Endodermal cell (in vitro differentiated cells): ENCODE data around the gene ZNF566. TPM values are rescaled to one million over a fixed set of nuclear protein-coding genes. Genes with fewer than 3 reads are reported as not detected.

Experiments used
- DNase-seq: peaks from one replicate; pipeline ENCODE4 v3.0.0-alpha.2; 2017
- H3K27ac ChIP-seq: 2 replicates; pipeline ENCODE4 v1.5.1; 2013; ENCODE audit warnings: mild to moderate bottlenecking, low read depth, low read length, moderate library complexity
- H3K27me3 ChIP-seq: 2 replicates; pipeline ENCODE4 v1.6.1; 2013; ENCODE audit warnings: mild to moderate bottlenecking, low read length, moderate library complexity; ENCODE audit not compliant: insufficient read depth, control insufficient read depth, poor library complexity, severe bottlenecking
- H3K36me3 ChIP-seq: 2 replicates; pipeline ENCODE4 v1.7.0; 2013; ENCODE audit warnings: mild to moderate bottlenecking, low read length, moderate library complexity; ENCODE audit not compliant: control insufficient read depth, insufficient read depth
- H3K4me1 ChIP-seq: one replicate; pipeline ENCODE4 v1.7.0; 2013; ENCODE audit warnings: low read length; ENCODE audit not compliant: control insufficient read depth, insufficient read depth
- H3K4me3 ChIP-seq: 2 replicates; pipeline ENCODE4 v1.5.1; 2013; ENCODE audit warnings: mild to moderate bottlenecking, low read length, moderate library complexity
- H3K9ac ChIP-seq: 2 replicates; pipeline ENCODE4 v1.6.1; 2013; ENCODE audit warnings: mild to moderate bottlenecking, low read length, moderate library complexity; ENCODE audit not compliant: poor library complexity, severe bottlenecking; ENCODE audit errors: extremely low read depth
- H3K9me3 ChIP-seq: 2 replicates; pipeline ENCODE4 v1.6.1; 2013; ENCODE audit warnings: mild to moderate bottlenecking, low read length, moderate library complexity; ENCODE audit not compliant: control insufficient read depth
- H3K27ac Mint-ChIP-seq: 2 replicates; pipeline ENCODE4 v1.8.0; 2020; ENCODE audit warnings: mixed read lengths
- H3K27me3 Mint-ChIP-seq: 2 replicates; pipeline ENCODE4 v1.8.0; 2021; ENCODE audit warnings: mild to moderate bottlenecking, mixed read lengths; ENCODE audit not compliant: insufficient read depth
- H3K36me3 Mint-ChIP-seq: 2 replicates; pipeline ENCODE4 v1.8.0; 2020; ENCODE audit warnings: low read depth, mixed read lengths
- H3K4me1 Mint-ChIP-seq: 2 replicates; pipeline ENCODE4 v1.8.0; 2020; ENCODE audit warnings: mixed read lengths
- H3K4me3 Mint-ChIP-seq: 2 replicates; pipeline ENCODE4 v1.8.0; 2020; ENCODE audit warnings: mild to moderate bottlenecking, moderate library complexity, mixed read lengths
- H3K9me3 Mint-ChIP-seq: 2 replicates; pipeline ENCODE4 v1.8.0; 2020; ENCODE audit warnings: mild to moderate bottlenecking, mixed read lengths
- CTCF ChIP-seq: fragments of 200-600 bp; sonication (generic); conservative IDR thresholded peaks from 2 replicates; pipeline ENCODE4 v1.5.0; 2021; ENCODE audit warnings: antibody characterized with exemption, mild to moderate bottlenecking
- WGBS, 2 experiments: methylation state at CpG; one replicate each; pipeline versions ENCODE4 v1.1.5 to v1.1.7; 2013; ENCODE audit warnings: missing lambda C conversion rate in 2 of 2, mixed read lengths in 1 of 2; ENCODE audit not compliant: insufficient coverage in 1 of 2, insufficient read length in 1 of 2; 5-methylcytosine and 5-hydroxymethylcytosine counted together
- total RNA-seq, 2 donors: library from RNA; stranded (reverse); fragmentation: NEBNext Ultra II Directional in 1 of 2; extraction: Animal tissue kit (Norgen Biotek cat#: 25700) in 1 of 2; gene quantifications; 2 replicates in 1 of 2; 3 replicates in 1 of 2; pipeline ENCODE4 v1.2.1, GENCODE V29; 2021

Gene ZNF566
- total RNA-seq, 2 donors from 2014 or later, result 10.8 to 13.2 TPM

DNA sequence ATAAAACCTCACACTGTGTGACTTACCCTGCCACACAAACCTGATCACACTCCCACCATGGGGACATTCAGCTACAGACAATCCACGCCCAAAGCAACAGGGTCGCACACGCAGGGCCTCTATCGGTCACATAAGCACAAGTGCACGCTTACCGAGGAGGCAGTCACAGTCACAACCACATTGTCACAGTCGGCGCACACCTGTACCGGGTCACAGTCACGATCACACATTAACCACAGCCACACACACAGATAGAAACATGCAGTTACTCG is 579 bp downstream of the ZNF566 start:
- Histone ChIP-seq H3K27me3 (no peaks in the 10 kb centered on the region), H3K4me3 (peak overlapping the region; percentile 87), H3K36me3 (no peaks in the 10 kb centered on the region), H3K9me3 (peaks cover 24% of the 10 kb centered on the region), H3K27ac (no peak overlapping the region), H3K4me1 (no peaks in the 10 kb centered on the region), H3K9ac (peak overlapping the region; percentile 97)
- no peak for DNase-seq
- H3K4me3 Mint-ChIP-seq, result peak overlapping the region; percentile 90
- H3K36me3 Mint-ChIP-seq, result peaks cover 24% of the 10 kb centered on the region
- peak overlapping the region; percentile 100 for H3K27ac Mint-ChIP-seq
- H3K4me1 Mint-ChIP-seq, result peaks cover 2% of the 10 kb centered on the region
- no peak for TF ChIP-seq CTCF
- H3K27me3 Mint-ChIP-seq, result no peaks in the 10 kb centered on the region
- peaks cover 31% of the 10 kb centered on the region for H3K9me3 Mint-ChIP-seq
- WGBS, 2 experiments, result 3 to 11% methylated on average over 3 to 11 of the region's 11 CpGs

DNA sequence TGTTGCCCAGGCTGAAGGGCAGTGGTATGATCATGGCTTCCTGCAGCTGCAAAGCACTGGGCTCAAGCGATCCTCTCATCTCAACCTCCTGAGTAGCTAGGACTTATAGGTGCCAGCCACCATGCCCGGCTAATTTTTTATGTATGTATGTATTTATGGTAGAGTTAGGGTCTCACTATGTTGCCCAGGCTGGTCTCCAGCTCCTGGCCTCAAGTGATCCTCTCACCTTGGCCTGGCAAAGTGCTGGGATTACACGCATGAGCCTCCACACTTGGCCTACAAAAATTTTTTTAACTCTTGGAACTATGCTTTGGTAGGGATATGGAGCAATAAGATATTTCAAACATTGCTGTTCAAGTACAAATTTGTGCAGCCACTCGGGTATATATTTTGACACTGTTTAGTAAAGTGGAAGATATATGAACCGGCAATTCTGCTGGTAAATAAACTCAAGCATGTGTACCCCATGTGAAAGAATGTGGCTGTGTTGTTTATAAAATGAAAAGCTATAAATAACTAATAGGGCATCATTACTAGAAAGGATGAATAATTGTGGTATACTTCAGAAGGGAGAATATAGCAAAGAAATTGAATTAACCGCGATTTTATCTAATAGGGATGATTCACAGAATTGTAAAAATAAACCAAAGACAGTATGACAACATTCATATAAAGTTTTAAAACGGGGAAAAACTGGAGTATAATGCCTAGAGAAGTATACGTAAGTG is 1.1 kb downstream of the ZNF566 start:
- Histone ChIP-seq H3K4me1 (no peaks in the 10 kb centered on the region), H3K36me3 (no peaks in the 10 kb centered on the region), H3K27ac (no peak overlapping the region), H3K9ac (peak overlapping the region; percentile 97), H3K27me3 (no peaks in the 10 kb centered on the region), H3K9me3 (peaks cover 24% of the 10 kb centered on the region), H3K4me3 (peak overlapping the region; percentile 87)
- Mint-ChIP-seq H3K36me3 (peaks cover 27% of the 10 kb centered on the region), H3K27me3 (no peaks in the 10 kb centered on the region), H3K4me1 (peaks cover 2% of the 10 kb centered on the region), H3K27ac (peak overlapping the region; percentile 100), H3K9me3 (peaks cover 31% of the 10 kb centered on the region), H3K4me3 (peak overlapping the region; percentile 90)
- 89 to 100% methylated on average over 3 to 8 of the region's 9 CpGs for WGBS, 2 experiments
- TF ChIP-seq CTCF, result no peak
- no peak for DNase-seq

GRCh38 chr19:36483653-36484052 is 5.7 kb downstream of the ZNF566 start:
- Histone ChIP-seq H3K27ac (no peak overlapping the region), H3K9ac (no peak overlapping the region), H3K27me3 (no peaks in the 10 kb centered on the region), H3K36me3 (peaks cover 11% of the 10 kb centered on the region), H3K9me3 (peaks cover 26% of the 10 kb centered on the region), H3K4me1 (no peaks in the 10 kb centered on the region), H3K4me3 (no peak overlapping the region)
- Mint-ChIP-seq H3K27me3 (no peaks in the 10 kb centered on the region), H3K27ac (no peak overlapping the region), H3K4me1 (no peaks in the 10 kb centered on the region), H3K36me3 (peaks cover 38% of the 10 kb centered on the region), H3K4me3 (no peak overlapping the region), H3K9me3 (peaks cover 1% of the 10 kb centered on the region)
- TF ChIP-seq CTCF, result no peak
- no peak for DNase-seq
- 97% methylated on average over 6 of the region's 6 CpGs for WGBS, 2 experiments
